Stimulated activated effector memory CD8-positive, alpha-beta T cell treated with anti-CD3 and anti-CD28 coated beads, Interleukin-12 subunit alpha, Interleukin-12 subunit beta, amount 100 ng/mL, for 72 hours (primary cell): ENCODE data around the gene TSSK3.

ENCODE experiments used
- ATAC-seq: fragments of 150-1000 bp; cut with Tn5 transposase; 2 replicates; pipeline ENCODE4 v1.10.0; 2021
- DNase-seq, 2 donors: peaks; one replicate each; pipeline ENCODE4 v3.0.0; 2021 to 2022; ENCODE audit warnings: low spot score in 2 of 2
- H3K27ac Mint-ChIP-seq: one replicate; pipeline ENCODE4 v1.8.0; 2022; ENCODE audit warnings: mild to moderate bottlenecking, mixed read lengths
- H3K36me3 Mint-ChIP-seq: one replicate; pipeline ENCODE4 v1.8.0; 2022; ENCODE audit warnings: mild to moderate bottlenecking, mixed read lengths
- H3K4me1 Mint-ChIP-seq: one replicate; pipeline ENCODE4 v1.8.0; 2022; ENCODE audit warnings: mixed read lengths
- H3K4me3 Mint-ChIP-seq: one replicate; pipeline ENCODE4 v1.8.0; 2022; ENCODE audit warnings: mild to moderate bottlenecking, mixed read lengths
- H3K9me3 Mint-ChIP-seq: one replicate; pipeline ENCODE4 v1.8.0; 2022; ENCODE audit warnings: mixed read lengths

TSSK3 gene

GRCh38 chr1:32335790-32336590 lies 26.3 kb upstream of the TSSK3 start, which contains the start of gene MARCKSL1:
MARCKSL1 (minus strand) TSS chr1:32336233; CDS start chr1:32336033, 200 bp downstream.
- peaks cover 43% of the 10 kb centered on the region for H3K36me3 Mint-ChIP-seq
- H3K4me1 Mint-ChIP-seq = peaks cover 53% of the 10 kb centered on the region
- DNase-seq (peak; percentile 83 to 90), ATAC-seq (peak; percentile 51)
- peak within 1 kb of the TSS; percentile 81 for H3K27ac Mint-ChIP-seq
- peak within 1 kb of the TSS; percentile 75 for H3K4me3 Mint-ChIP-seq
- no peaks in the 10 kb centered on the region for H3K9me3 Mint-ChIP-seq

DNA sequence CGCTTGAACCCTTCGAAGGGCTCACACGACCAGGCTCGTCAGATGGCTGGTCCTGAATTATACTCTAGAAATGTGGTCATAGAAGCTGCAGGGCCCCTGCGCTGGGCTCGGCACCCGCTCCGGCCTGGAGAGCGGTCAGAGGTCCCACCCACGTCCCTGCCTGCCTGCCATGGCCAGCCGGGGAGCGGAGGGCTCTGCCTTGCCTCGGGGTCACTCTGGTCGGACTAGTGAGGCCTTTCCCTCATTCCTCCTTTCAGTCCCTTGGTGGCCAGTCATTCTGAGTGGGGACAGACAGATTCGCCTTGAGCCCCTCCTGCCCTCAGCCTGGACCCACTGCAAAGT lies 25.8 kb upstream of the TSSK3 start:
- Mint-ChIP-seq H3K36me3 (peaks cover 38% of the 10 kb centered on the region), H3K27ac (no peak overlapping the region), H3K4me1 (peaks cover 53% of the 10 kb centered on the region), H3K4me3 (peak overlapping the region; percentile 75), H3K9me3 (no peaks in the 10 kb centered on the region)
- no peak for ATAC-seq
- no peak for DNase-seq

- peak; percentile 68 for ATAC-seq
- H3K4me1 Mint-ChIP-seq = peaks cover 53% of the 10 kb centered on the region
Observed at GRCh38 chr1:32336963-32337675, 25.2 kb upstream of the TSSK3 start.

GRCh38 chr1:32337855-32338636 lies 24.3 kb upstream of the TSSK3 start:
- DNase-seq = peak in 1 of 2 donors; percentile 64
- Mint-ChIP-seq H3K36me3 (peaks cover 24% of the 10 kb centered on the region), H3K4me3 (peak overlapping the region; percentile 75), H3K9me3 (no peaks in the 10 kb centered on the region), H3K27ac (peak overlapping the region; percentile 26), H3K4me1 (peaks cover 59% of the 10 kb centered on the region)
- ATAC-seq = peak; percentile 61

More at GRCh38 chr1:32336963-32337675, 25.2 kb upstream of the TSSK3 start:
- Mint-ChIP-seq H3K4me3 (peak overlapping the region; percentile 75), H3K27ac (no peak overlapping the region), H3K36me3 (peaks cover 32% of the 10 kb centered on the region), H3K9me3 (no peaks in the 10 kb centered on the region)
- peak in 1 of 2 donors; percentile 73 for DNase-seq

DNA sequence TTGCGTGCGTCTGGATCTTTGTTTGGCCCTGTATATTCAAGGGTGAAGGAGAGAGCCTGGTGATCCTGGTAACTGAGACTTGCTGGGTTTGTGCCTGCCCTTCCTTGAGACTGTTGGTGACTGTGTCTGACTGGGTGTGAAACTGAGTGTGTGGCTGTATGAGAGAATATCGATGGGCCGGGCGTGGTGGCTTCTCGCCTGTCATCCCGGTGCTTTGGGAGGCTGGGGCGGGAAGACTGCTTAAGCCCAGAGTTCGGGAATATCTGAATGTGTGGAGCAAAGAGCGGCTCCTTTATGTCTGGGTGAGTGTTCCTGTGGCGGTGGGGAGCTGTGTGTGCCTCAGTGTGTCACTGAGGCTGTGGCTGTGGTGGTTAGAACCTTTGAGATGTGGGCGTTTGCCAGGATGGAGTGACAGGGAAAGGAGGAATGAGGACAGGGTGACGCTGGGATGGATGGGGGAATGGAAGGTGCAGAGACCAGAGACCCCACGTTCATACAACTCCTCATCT lies 23.6 kb upstream of the TSSK3 start:
- H3K4me3 Mint-ChIP-seq = no peak overlapping the region

GRCh38 chr1:32339363-32339978 lies 22.9 kb upstream of the TSSK3 start:
- Mint-ChIP-seq H3K9me3 (no peaks in the 10 kb centered on the region), H3K27ac (peak overlapping the region; percentile 49), H3K4me3 (peak overlapping the region; percentile 4), H3K36me3 (peaks cover 13% of the 10 kb centered on the region), H3K4me1 (peaks cover 61% of the 10 kb centered on the region)
- ATAC-seq = peak; percentile 83
- DNase-seq = no peak

More for the DNA sequence above, 23.6 kb upstream of the TSSK3 start:
- no peaks in the 10 kb centered on the region for H3K9me3 Mint-ChIP-seq
- DNase-seq (no peak), ATAC-seq (no peak)
- H3K4me1 Mint-ChIP-seq = peaks cover 66% of the 10 kb centered on the region
- H3K27ac Mint-ChIP-seq = no peak overlapping the region
- peaks cover 21% of the 10 kb centered on the region for H3K36me3 Mint-ChIP-seq

- Mint-ChIP-seq H3K9me3 (no peaks in the 10 kb centered on the region), H3K36me3 (peaks cover 6% of the 10 kb centered on the region), H3K4me3 (no peak overlapping the region), H3K27ac (no peak overlapping the region), H3K4me1 (peaks cover 70% of the 10 kb centered on the region)
- ATAC-seq (no peak), DNase-seq (no peak)
Observed at GRCh38 chr1:32341186-32341757, 21.1 kb upstream of the TSSK3 start.

DNA sequence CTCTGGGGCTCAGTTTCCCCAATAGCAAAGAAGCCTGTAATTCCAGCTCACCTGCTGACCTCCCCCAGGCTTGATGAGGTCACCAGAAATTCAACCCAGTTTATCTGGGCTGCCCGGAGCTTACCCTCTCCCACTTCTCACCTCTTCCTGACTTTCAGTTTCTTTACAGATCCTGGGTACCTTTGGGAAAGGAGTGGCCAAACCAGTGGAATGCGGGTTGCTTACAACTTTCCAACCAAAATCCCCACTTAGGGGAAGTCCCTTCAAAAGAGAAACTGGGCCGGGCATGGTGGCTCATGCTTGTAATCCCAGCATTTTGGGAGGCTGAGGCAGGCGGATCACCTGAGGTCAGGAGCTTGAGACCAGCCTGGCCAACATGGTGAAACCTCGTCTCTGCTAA lies 20.4 kb upstream of the TSSK3 start:
- peaks cover 2% of the 10 kb centered on the region for H3K36me3 Mint-ChIP-seq
- H3K27ac Mint-ChIP-seq = no peak overlapping the region
- DNase-seq (no peak), ATAC-seq (no peak)
- no peak overlapping the region for H3K4me3 Mint-ChIP-seq
- H3K9me3 Mint-ChIP-seq = no peaks in the 10 kb centered on the region
- peaks cover 71% of the 10 kb centered on the region for H3K4me1 Mint-ChIP-seq

- Mint-ChIP-seq H3K27ac (no peak overlapping the region), H3K9me3 (no peaks in the 10 kb centered on the region), H3K4me3 (no peak overlapping the region), H3K36me3 (no peaks in the 10 kb centered on the region), H3K4me1 (peaks cover 63% of the 10 kb centered on the region)
- no peak for DNase-seq
- no peak for ATAC-seq
Observed at GRCh38 chr1:32342704-32343103, 19.6 kb upstream of the TSSK3 start.

GRCh38 chr1:32345289-32345827 lies 17.0 kb upstream of the TSSK3 start:
- H3K27ac Mint-ChIP-seq = peak overlapping the region; percentile 68
- H3K9me3 Mint-ChIP-seq = no peaks in the 10 kb centered on the region
- H3K4me1 Mint-ChIP-seq = peaks cover 53% of the 10 kb centered on the region
- H3K36me3 Mint-ChIP-seq = no peaks in the 10 kb centered on the region
- H3K4me3 Mint-ChIP-seq = no peak overlapping the region
- no peak for ATAC-seq
- no peak for DNase-seq

- no peak for ATAC-seq
- Mint-ChIP-seq H3K4me3 (no peak overlapping the region), H3K27ac (no peak overlapping the region), H3K4me1 (peaks cover 57% of the 10 kb centered on the region), H3K36me3 (no peaks in the 10 kb centered on the region), H3K9me3 (no peaks in the 10 kb centered on the region)
- DNase-seq = no peak
Observed at GRCh38 chr1:32346532-32347157, 15.7 kb upstream of the TSSK3 start.

DNA sequence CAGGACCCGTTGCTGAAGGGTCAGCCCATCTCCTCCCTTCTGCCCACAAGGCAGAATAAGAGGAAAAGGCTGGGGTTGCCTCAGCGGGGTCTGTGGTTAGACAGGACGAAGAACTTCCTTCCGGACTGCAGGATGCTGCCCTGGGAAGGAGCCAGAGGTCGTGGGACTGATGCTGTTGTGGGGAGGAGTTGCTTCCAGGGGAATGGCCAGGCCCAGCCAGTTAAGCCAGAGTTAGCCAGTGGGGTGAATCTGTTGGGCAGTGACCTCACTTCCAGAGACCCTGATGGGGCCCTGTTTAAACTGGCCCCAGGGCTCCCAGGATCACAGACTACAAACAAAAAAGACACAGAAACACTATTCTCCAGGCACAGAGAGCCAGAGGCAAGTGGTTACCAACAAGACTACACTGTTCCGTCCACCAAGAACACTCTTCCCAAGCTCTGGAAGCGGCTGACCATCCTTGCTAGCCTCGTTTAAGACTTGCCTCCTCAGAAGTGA lies 13.1 kb upstream of the TSSK3 start:
- Mint-ChIP-seq H3K4me3 (no peak overlapping the region), H3K27ac (peak overlapping the region; percentile 84), H3K36me3 (peaks cover 11% of the 10 kb centered on the region), H3K9me3 (no peaks in the 10 kb centered on the region), H3K4me1 (peaks cover 57% of the 10 kb centered on the region)
- ATAC-seq (no peak), DNase-seq (no peak)

- Mint-ChIP-seq H3K4me1 (peaks cover 45% of the 10 kb centered on the region), H3K9me3 (no peaks in the 10 kb centered on the region), H3K27ac (peak overlapping the region; percentile 54), H3K4me3 (peak overlapping the region; percentile 66), H3K36me3 (peaks cover 17% of the 10 kb centered on the region)
- peak; percentile 66 for ATAC-seq
- DNase-seq = peak in 1 of 2 donors; percentile 91
Observed at GRCh38 chr1:32350785-32351398, 11.4 kb upstream of the TSSK3 start.
